Measurements from ENCODE around the gene PTPN1.
A peak's percentile ranks its signal among the peaks of the same experiment; 100 is the strongest.
"Not testable (repeated sequence)": the region's sequence is repeated elsewhere in the genome, so short reads cannot be mapped to it uniquely, and the experiment has no call there.

The PTPN1 gene

GRCh38 chr20:50561379-50562078 is 51.3 kb downstream of the PTPN1 start:
- DNase-seq, result no peak

- DNase-seq, result no peak
These were observed 52.1 kb downstream of the PTPN1 start for GRCh38 chr20:50562262-50562701.

- no peak for DNase-seq
These were observed 53.2 kb downstream of the PTPN1 start for GRCh38 chr20:50563133-50563944.

GRCh38 chr20:50565383-50565782 is 55.2 kb downstream of the PTPN1 start:
- DNase-seq, result no peak

GRCh38 chr20:50565871-50566270 is 55.7 kb downstream of the PTPN1 start:
- no peak for DNase-seq

- no peak for DNase-seq
These were observed 57.8 kb downstream of the PTPN1 start for GRCh38 chr20:50567860-50568548.

- DNase-seq, result no peak
These were observed 58.4 kb downstream of the PTPN1 start for GRCh38 chr20:50568549-50568942.

GRCh38 chr20:50569487-50569863 is 59.3 kb downstream of the PTPN1 start:
- not testable (repeated sequence) for DNase-seq

GRCh38 chr20:50569864-50570836 is 60.0 kb downstream of the PTPN1 start:
- no peak for DNase-seq

- no peak for DNase-seq
These were observed 61.3 kb downstream of the PTPN1 start for GRCh38 chr20:50571466-50571865.

GRCh38 chr20:50572938-50573777 is 63.0 kb downstream of the PTPN1 start:
- DNase-seq, result peak; percentile 79

- no peak for DNase-seq
These were observed 63.9 kb downstream of the PTPN1 start for GRCh38 chr20:50574108-50574507.

- no peak for DNase-seq
These were observed 64.4 kb downstream of the PTPN1 start for GRCh38 chr20:50574586-50574985.

GRCh38 chr20:50575865-50576720 is 65.9 kb downstream of the PTPN1 start:
- no peak for DNase-seq

- peak; percentile 32 for DNase-seq
These were observed 67.2 kb downstream of the PTPN1 start for GRCh38 chr20:50577175-50578018.

- no peak for DNase-seq
These were observed 68.0 kb downstream of the PTPN1 start for GRCh38 chr20:50578061-50578777.

GRCh38 chr20:50578778-50579165 is 68.6 kb downstream of the PTPN1 start:
- DNase-seq, result no peak

- no peak for DNase-seq
These were observed 69.3 kb downstream of the PTPN1 start for GRCh38 chr20:50579511-50579910.
